NAMALWA (cell line): ENCODE data around the gene CRTAC1.
"Not testable (repeated sequence)": the region's sequence is repeated elsewhere in the genome, so short reads cannot be mapped to it uniquely, and the experiment has no call there.

Experiments
- DNase-seq: peaks from one replicate; pipeline ENCODE4 v3.0.0-alpha.2; 2015; ENCODE audit warnings: low spot score

The CRTAC1 gene

GRCh38 chr10:97869091-97870042 is 161.1 kb downstream of the CRTAC1 start:
- DNase-seq: peak; percentile 89

GRCh38 chr10:97868134-97868685 is 162.2 kb downstream of the CRTAC1 start:
- DNase-seq: no peak

GRCh38 chr10:97867220-97867800 is 163.1 kb downstream of the CRTAC1 start:
- DNase-seq: no peak

- DNase-seq: no peak
Measured at GRCh38 chr10:97866524-97867219, 163.7 kb downstream of the CRTAC1 start.

GRCh38 chr10:97865488-97865887 is 164.9 kb downstream of the CRTAC1 start:
- DNase-seq: no peak

- DNase-seq: no peak
Measured at GRCh38 chr10:97863808-97864207, 166.6 kb downstream of the CRTAC1 start.

GRCh38 chr10:97861924-97862323 is 168.5 kb downstream of the CRTAC1 start:
- DNase-seq: no peak

- DNase-seq: no peak
Measured at GRCh38 chr10:97861097-97861750, 169.2 kb downstream of the CRTAC1 start.

- DNase-seq: no peak
Measured at GRCh38 chr10:97858001-97858439, 172.4 kb downstream of the CRTAC1 start.

GRCh38 chr10:97854743-97855142 is 175.7 kb downstream of the CRTAC1 start:
- no peak for DNase-seq

- DNase-seq: no peak
Measured at GRCh38 chr10:97852840-97853405, 177.5 kb downstream of the CRTAC1 start.

GRCh38 chr10:97852277-97852676 is 178.1 kb downstream of the CRTAC1 start:
- DNase-seq: no peak

GRCh38 chr10:97851341-97852001 is 178.9 kb downstream of the CRTAC1 start:
- no peak for DNase-seq

GRCh38 chr10:97850446-97850845 is 180.0 kb downstream of the CRTAC1 start:
- no peak for DNase-seq

- peak; percentile 17 for DNase-seq
Measured at GRCh38 chr10:97849687-97850402, 180.6 kb downstream of the CRTAC1 start, which contains the start of gene GOLGA7B. Gene GOLGA7B (plus strand): TSS chr10:97849843. CDS start chr10:97850304, 461 bp downstream.

- DNase-seq: no peak
Measured at GRCh38 chr10:97849103-97849686, 181.2 kb downstream of the CRTAC1 start.

- DNase-seq: no peak
Measured at GRCh38 chr10:97844678-97845077, 185.7 kb downstream of the CRTAC1 start.

GRCh38 chr10:97843972-97844371 is 186.4 kb downstream of the CRTAC1 start:
- not testable (repeated sequence) for DNase-seq

GRCh38 chr10:97843281-97843671 is 187.1 kb downstream of the CRTAC1 start:
- no peak for DNase-seq
